Pancreas (tissue), 10 donors: ENCODE measurements around the gene COL25A1. TPM values are rescaled to one million over a fixed set of nuclear protein-coding genes. Genes with fewer than 3 reads are reported as not detected.

ENCODE experiments used
- ATAC-seq, 4 donors: fragments of 200-7000 bp; cut with Tn5 transposase; one replicate each; pipeline versions ENCODE4 v1.8.0 to v1.9.1; 2020; ENCODE audit warnings: mild to moderate bottlenecking in 4 of 4, moderate library complexity in 4 of 4
- DNase-seq, 6 donors: peaks; one replicate each; pipeline ENCODE4 v3.0.0-alpha.2; 2020
- FAIRE-seq: peaks from 2 replicates; lab custom pipeline; 2012; peaks lifted over from hg19 to GRCh38; lab: Jason Lieb, UNC
- H3K27ac ChIP-seq, 4 donors: fragments of 200-600 bp; sonication (generic); 1 replicate in 3 of 4; 2 replicates in 1 of 4; pipeline versions ENCODE4 v1.5.0 to v1.8.0; 2020
- H3K27me3 ChIP-seq, 4 donors: fragments of 200-600 bp; one replicate each; pipeline ENCODE4 v1.8.0; 2021
- H3K36me3 ChIP-seq, 3 donors: fragments of 200-600 bp; sonication (generic) in 1 of 3; one replicate each; pipeline versions ENCODE4 v1.5.0 to v1.8.0; 2020 to 2021
- H3K4me1 ChIP-seq, 3 donors: fragments of 200-600 bp; one replicate each; pipeline ENCODE4 v1.8.0; 2021
- H3K4me3 ChIP-seq, 4 donors: fragments of 200-600 bp; sonication (generic) in 2 of 4; one replicate each; pipeline versions ENCODE4 v1.5.0 to v1.8.0; 2020 to 2021
- H3K9me3 ChIP-seq, 4 donors: fragments of 200-600 bp; one replicate each; pipeline ENCODE4 v1.8.0; 2021
- WGBS, 2 donors: extraction: QIAGEN DNeasy Blood & Tissue Kit; methylation state at CpG; one replicate each; pipeline ENCODE4 v1.1.7; 2013; 5-methylcytosine and 5-hydroxymethylcytosine counted together
- intact Hi-C, 3 donors: fragments of 100-400 bp; cut with DNase I; formaldehyde crosslinking; loops; one replicate each; pipeline versions ENCODE4 v1.11.1 to v1.14.2; 2022
- polyA plus RNA-seq, 2 donors: library from polyadenylated mRNA; stranded (reverse); fragments of 200-250 nt; gene quantifications; one replicate each; pipeline ENCODE4 v1.2.3, GENCODE V29; 2013
- total RNA-seq, 6 donors: library from RNA; stranded (reverse); fragmentation: NEBNext Ultra II Directional in 4 of 6; extraction: Animal tissue kit (Norgen Biotek cat#: 25700) in 4 of 6; gene quantifications; one replicate each; pipeline versions ENCODE4 v1.2.1 to v1.2.4, GENCODE V29; 2021 to 2023
- TF ChIP-seq, protein P1 (sequence below), 4 donors: fragments of 200-600 bp; sonication (generic) in 3 of 4; IDR thresholded peaks; one replicate each; pipeline versions ENCODE4 v1.5.0 to v1.8.0; 2021; ENCODE audit warnings: antibody characterized with exemption in 4 of 4
- donor health status: healthy with polysubstance abuse.
- donor health status: DM: no; HTN: no; CAD: no; lungs with moderate emphysema.
- donor health status: DM: no; HTN: no; CAD: no.
- donor health status: control.
- donor health status: control.
- donor health status: Bipolar disorder and iron deficiency.
- donor health status: DM: yes; HTN: yes; CAD: no.
- donor health status: DM: no; HTN: no; CAD: no.
- donor health status: DM: no; HTN: no; CAD: no.
- donor health status: DM: yes; HTN: yes; CAD: no.

COL25A1 gene
- total and polyA plus RNA-seq, 8 donors = 0.08 to 0.46 (median 0.22) TPM

DNA sequence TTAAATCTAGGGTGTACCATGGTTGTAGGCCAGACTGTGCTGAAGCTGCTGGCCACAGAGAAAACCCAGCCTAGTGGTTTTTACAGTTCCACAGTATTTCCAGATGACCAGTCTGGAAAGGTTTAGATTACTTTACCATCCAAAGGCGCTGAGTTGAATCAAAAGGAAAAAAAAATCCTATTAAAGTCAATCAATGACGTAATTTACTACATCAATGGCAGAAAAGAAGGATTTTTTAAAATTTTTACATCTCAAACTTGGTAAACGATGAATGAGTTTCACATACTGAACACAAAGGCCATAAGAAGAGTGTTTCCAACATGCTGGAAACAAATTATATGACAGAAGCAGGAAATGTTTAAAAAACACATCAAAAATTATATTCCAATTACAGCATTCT lies 409.0 kb downstream of the COL25A1 start:
- TF ChIP-seq, protein P1, sequence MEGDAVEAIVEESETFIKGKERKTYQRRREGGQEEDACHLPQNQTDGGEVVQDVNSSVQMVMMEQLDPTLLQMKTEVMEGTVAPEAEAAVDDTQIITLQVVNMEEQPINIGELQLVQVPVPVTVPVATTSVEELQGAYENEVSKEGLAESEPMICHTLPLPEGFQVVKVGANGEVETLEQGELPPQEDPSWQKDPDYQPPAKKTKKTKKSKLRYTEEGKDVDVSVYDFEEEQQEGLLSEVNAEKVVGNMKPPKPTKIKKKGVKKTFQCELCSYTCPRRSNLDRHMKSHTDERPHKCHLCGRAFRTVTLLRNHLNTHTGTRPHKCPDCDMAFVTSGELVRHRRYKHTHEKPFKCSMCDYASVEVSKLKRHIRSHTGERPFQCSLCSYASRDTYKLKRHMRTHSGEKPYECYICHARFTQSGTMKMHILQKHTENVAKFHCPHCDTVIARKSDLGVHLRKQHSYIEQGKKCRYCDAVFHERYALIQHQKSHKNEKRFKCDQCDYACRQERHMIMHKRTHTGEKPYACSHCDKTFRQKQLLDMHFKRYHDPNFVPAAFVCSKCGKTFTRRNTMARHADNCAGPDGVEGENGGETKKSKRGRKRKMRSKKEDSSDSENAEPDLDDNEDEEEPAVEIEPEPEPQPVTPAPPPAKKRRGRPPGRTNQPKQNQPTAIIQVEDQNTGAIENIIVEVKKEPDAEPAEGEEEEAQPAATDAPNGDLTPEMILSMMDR (IDR thresholded peaks at IDR 0.05) = no peak
- no peak overlapping the region for H3K4me3 ChIP-seq
- H3K27me3 ChIP-seq = no peaks in the 10 kb centered on the region
- H3K27ac ChIP-seq = no peak overlapping the region
- H3K4me1 ChIP-seq = no peaks in the 10 kb centered on the region
- DNase-seq (no peak), ATAC-seq (no peak), FAIRE-seq (no peak)
- H3K36me3 ChIP-seq = no peaks in the 10 kb centered on the region
- no peaks in the 10 kb centered on the region for H3K9me3 ChIP-seq
- intact Hi-C loops = no loop called here
- WGBS, 2 donors = 82 to 90% methylated on average over 3 of the region's 3 CpGs

DNA sequence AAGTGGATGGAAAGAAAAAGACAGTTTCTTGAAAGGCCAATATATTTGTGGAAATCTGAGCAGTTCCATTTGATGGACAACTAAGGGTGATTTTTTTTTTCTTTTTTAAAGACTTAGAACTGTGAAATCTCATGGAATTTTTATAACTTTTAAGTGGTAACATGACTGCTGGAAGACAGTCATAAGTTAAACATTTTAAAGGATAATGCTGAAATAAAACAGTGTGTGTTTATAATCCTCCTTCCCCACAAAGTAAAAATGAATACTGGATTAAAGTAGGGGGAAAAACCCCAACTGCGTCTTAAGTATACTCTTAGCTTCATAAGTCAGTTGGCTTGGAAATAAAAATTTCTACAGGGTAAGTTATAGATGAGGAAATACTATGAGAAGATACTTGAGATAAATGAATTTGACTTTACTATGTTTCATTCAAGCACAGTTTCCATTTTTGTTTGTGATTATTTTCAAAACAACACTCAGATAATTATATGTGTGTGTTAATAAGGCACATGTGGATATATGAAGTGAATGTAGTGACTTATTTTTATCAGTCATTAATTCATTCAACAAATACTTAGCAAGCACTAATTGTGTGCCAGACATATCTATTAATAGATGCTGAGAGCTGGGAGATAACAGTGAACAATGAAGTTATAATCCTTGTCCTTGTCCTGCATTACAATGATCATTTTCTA lies 410.4 kb downstream of the COL25A1 start:
- no peaks in the 10 kb centered on the region for H3K27me3 ChIP-seq
- no peaks in the 10 kb centered on the region for H3K4me1 ChIP-seq
- H3K27ac ChIP-seq = no peak overlapping the region
- TF ChIP-seq, protein P1 (IDR thresholded peaks at IDR 0.05) = no peak
- WGBS, 2 donors = 82 to 83% methylated on average over 1 of the region's 1 CpG
- ATAC-seq = no peak
- intact Hi-C loops = no loop called here
- no peak for DNase-seq
- FAIRE-seq = no peak
- H3K9me3 ChIP-seq = no peaks in the 10 kb centered on the region
- no peak overlapping the region for H3K4me3 ChIP-seq
- no peaks in the 10 kb centered on the region for H3K36me3 ChIP-seq

DNA sequence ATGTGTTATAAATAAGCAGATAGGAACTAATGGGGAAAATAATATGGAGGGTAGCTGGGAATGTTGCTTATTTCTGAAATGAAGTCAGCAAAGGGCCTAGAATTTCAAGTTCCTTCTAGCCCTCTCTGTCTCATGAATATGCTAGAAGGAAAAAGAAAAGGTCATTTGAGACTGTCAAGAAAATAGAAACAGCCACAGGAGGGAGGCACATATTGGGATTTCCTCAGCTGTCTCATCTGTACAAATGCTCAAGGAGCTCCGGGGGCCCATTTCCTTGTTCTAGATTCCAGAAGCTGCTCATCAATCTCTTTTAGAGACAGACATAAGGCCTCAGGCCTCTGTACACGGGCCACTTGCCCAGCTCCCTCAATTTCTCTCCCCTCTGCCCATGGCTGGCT lies 412.0 kb downstream of the COL25A1 start:
- ATAC-seq (no peak), DNase-seq (no peak), FAIRE-seq (no peak)
- TF ChIP-seq, protein P1 (IDR thresholded peaks at IDR 0.05) = no peak
- no peaks in the 10 kb centered on the region for H3K9me3 ChIP-seq
- H3K27me3 ChIP-seq = no peaks in the 10 kb centered on the region
- H3K27ac ChIP-seq = no peak overlapping the region
- 37 to 42% methylated on average over 2 of the region's 2 CpGs for WGBS, 2 donors
- intact Hi-C loops = no loop called here
- H3K4me1 ChIP-seq = no peaks in the 10 kb centered on the region
- H3K36me3 ChIP-seq = no peaks in the 10 kb centered on the region
- no peak overlapping the region for H3K4me3 ChIP-seq

DNA sequence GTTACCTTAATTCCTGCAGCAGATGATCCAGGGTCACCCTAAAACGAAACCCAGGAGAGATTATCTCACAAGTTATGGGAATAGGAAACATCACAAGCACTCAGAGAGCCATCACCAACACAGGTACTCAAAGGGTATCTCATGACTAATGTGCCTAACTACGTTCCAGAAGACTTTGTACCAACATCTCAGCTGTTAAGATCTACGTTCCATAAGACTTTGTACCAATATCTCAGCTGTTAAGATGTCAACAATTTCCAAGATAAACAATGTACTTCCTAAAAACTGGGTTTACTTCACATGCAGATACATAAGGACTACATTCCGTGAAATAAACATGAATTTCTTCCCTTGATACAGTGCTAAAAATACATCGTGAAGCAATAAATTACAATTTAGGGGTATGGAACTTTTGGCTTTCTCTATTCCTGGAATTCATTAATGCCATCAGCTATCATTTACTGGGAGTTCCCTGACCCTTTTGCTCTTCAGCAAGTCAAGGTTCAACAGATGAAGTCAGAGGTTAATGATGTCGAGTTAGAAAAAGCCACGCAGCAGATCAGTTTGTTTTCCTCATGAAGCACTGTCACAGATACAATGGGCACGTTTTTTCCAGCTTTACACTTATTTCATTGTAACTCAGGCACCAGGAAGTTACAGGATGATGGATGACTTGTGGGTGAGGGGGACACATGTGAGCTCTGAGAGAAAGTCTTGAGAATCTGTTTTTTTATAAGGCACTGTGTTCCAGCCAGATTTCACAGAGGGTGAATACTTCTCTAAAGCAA lies 412.6 kb downstream of the COL25A1 start:
- DNase-seq = no peak
- no peaks in the 10 kb centered on the region for H3K9me3 ChIP-seq
- intact Hi-C loops = no loop called here
- H3K27me3 ChIP-seq = no peaks in the 10 kb centered on the region
- no peak for ATAC-seq
- no peaks in the 10 kb centered on the region for H3K36me3 ChIP-seq
- FAIRE-seq = no peak
- no peak overlapping the region for H3K27ac ChIP-seq
- WGBS, 2 donors = 41 to 50% methylated on average over 8 of the region's 8 CpGs
- H3K4me1 ChIP-seq = no peaks in the 10 kb centered on the region
- TF ChIP-seq, protein P1 (IDR thresholded peaks at IDR 0.05) = no peak
- no peak overlapping the region for H3K4me3 ChIP-seq

DNA sequence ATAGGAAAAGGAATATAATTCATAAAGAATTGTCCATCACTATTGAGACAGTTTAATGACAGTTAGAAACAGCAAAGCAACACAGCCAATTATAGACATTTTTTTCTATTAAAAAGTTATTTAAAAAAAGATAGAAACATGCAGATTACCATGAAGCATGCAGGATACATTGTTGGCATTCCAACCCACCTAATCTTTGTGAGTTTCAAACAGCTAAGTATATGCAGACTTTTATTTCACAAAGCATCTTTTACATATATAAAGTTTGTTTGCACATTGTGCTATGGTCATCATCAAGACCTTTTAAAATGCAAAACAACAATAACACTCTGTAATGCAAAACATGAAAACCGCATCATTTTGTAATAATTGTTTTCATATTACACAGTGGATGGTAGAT lies 413.7 kb downstream of the COL25A1 start:
- ATAC-seq (no peak), FAIRE-seq (no peak), DNase-seq (no peak)
- 70 to 74% methylated on average over 1 of the region's 1 CpG for WGBS, 2 donors
- Histone ChIP-seq H3K9me3 (no peaks in the 10 kb centered on the region), H3K4me3 (no peak overlapping the region), H3K36me3 (no peaks in the 10 kb centered on the region), H3K27ac (no peak overlapping the region), H3K4me1 (no peaks in the 10 kb centered on the region), H3K27me3 (no peaks in the 10 kb centered on the region)
- intact Hi-C loops = no loop called here
- TF ChIP-seq, protein P1 (IDR thresholded peaks at IDR 0.05) = no peak
